ENCODE data around the gene TSPEAR.
"Not testable (repeated sequence)": the region's sequence is repeated elsewhere in the genome, so short reads cannot be mapped to it uniquely, and the experiment has no call there.

Gene TSPEAR

GRCh38 chr21:44615911-44616590 is 95.3 kb downstream of the TSPEAR start:
- DNase-seq: peak in 2 of 10 donors; percentile 50 to 62
- intact Hi-C loops (cut with DNase I): no loop called here

- intact Hi-C loops (cut with DNase I): no loop called here
- peak in 1 of 10 donors; percentile 70 for DNase-seq
These were observed 95.9 kb downstream of the TSPEAR start for GRCh38 chr21:44615466-44615865.

- intact Hi-C loops (cut with DNase I): no loop called here
- peak in 2 of 10 donors; percentile 39 to 65 for DNase-seq
These were observed 96.4 kb downstream of the TSPEAR start for GRCh38 chr21:44614961-44615391.

- intact Hi-C loops (cut with DNase I): no loop called here
- DNase-seq: peak in 2 of 10 donors; percentile 56 to 64
These were observed 97.2 kb downstream of the TSPEAR start for GRCh38 chr21:44614161-44614631.

- DNase-seq: peak in 2 of 10 donors; percentile 60 to 61
- intact Hi-C loops (cut with DNase I): no loop called here
These were observed 97.8 kb downstream of the TSPEAR start for GRCh38 chr21:44613386-44614155.

- DNase-seq: peak in 2 of 10 donors; percentile 39 to 71
- intact Hi-C loops (cut with DNase I): no loop called here
These were observed 98.6 kb downstream of the TSPEAR start for GRCh38 chr21:44612669-44613229.

GRCh38 chr21:44612029-44612486 is 99.3 kb downstream of the TSPEAR start, which contains the start of gene KRTAP10-8:
Gene KRTAP10-8 (plus strand): TSS chr21:44612079. CDS start chr21:44612101, 22 bp downstream.
- DNase-seq: peak in 2 of 10 donors; percentile 24 to 75
- intact Hi-C loops (cut with DNase I): no loop called here

GRCh38 chr21:44611551-44611950 is 99.8 kb downstream of the TSPEAR start:
- peak in 2 of 10 donors; percentile 2 to 42 for DNase-seq
- intact Hi-C loops (cut with DNase I): no loop called here

GRCh38 chr21:44610157-44610843 is 101.1 kb downstream of the TSPEAR start:
- intact Hi-C loops (cut with DNase I): not testable (repeated sequence)
- peak in 1 of 10 donors; percentile 62 for DNase-seq

- intact Hi-C loops (cut with DNase I): no loop called here
- no peak for DNase-seq
These were observed 102.2 kb downstream of the TSPEAR start for GRCh38 chr21:44609193-44609592.

- no peak for DNase-seq
- intact Hi-C loops (cut with DNase I): no loop called here
These were observed 104.9 kb downstream of the TSPEAR start for GRCh38 chr21:44606495-44606894.

GRCh38 chr21:44603911-44604310 is 107.5 kb downstream of the TSPEAR start:
- peak in 1 of 10 donors; percentile 54 for DNase-seq
- intact Hi-C loops (cut with DNase I): no loop called here

- intact Hi-C loops (cut with DNase I): no loop called here
- peak in 2 of 10 donors; percentile 35 to 62 for DNase-seq
These were observed 108.1 kb downstream of the TSPEAR start for GRCh38 chr21:44603109-44603875.

- intact Hi-C loops (cut with DNase I): no loop called here
- peak in 2 of 10 donors; percentile 40 to 43 for DNase-seq
These were observed 108.9 kb downstream of the TSPEAR start for GRCh38 chr21:44602463-44602850.

- peak in 3 of 10 donors; percentile 15 to 71 (median 61) for DNase-seq
- intact Hi-C loops (cut with DNase I): no loop called here
These were observed 109.5 kb downstream of the TSPEAR start for GRCh38 chr21:44601596-44602462.

GRCh38 chr21:44601091-44601490 is 110.3 kb downstream of the TSPEAR start:
- intact Hi-C loops (cut with DNase I): not testable (repeated sequence)
- DNase-seq: peak in 1 of 10 donors; percentile 56

GRCh38 chr21:44600118-44600978 is 111.0 kb downstream of the TSPEAR start, which contains the start of gene KRTAP10-7:
Gene KRTAP10-7 (plus strand): TSS chr21:44600597. CDS start chr21:44600622, 25 bp downstream.
- intact Hi-C loops (cut with DNase I); DNase-seq: not testable (repeated sequence)

All from posterior cingulate gyrus (tissue), 11 donors.